ENCODE results near the gene ZSWIM3. TPM values are rescaled to one million over a fixed set of nuclear protein-coding genes. Genes with fewer than 3 reads are reported as not detected.

The ZSWIM3 gene
- total and polyA plus RNA-seq, 2 of the 13 experiments (the other 11 are each of a cell fraction or from before 2014, with no cell fraction given), result 5.2 to 5.8 TPM

- TF ChIP-seq TRAFD1 (CRISPR knock-in tag; IDR thresholded peaks at IDR 0.05; ENCODE audit: borderline replicate concordance) (no peak; the same call in 1 of the 2 replicates), ZNF790 (CRISPR knock-in tag; IDR thresholded peaks at IDR 0.05; ENCODE audit: borderline replicate concordance) (no peak), ZNF589 (CRISPR knock-in tag; conservative IDR thresholded peaks at IDR 0.05) (no peak; the same call in 1 of the 2 replicates), ARID4A (CRISPR knock-in tag; IDR thresholded peaks at IDR 0.05; ENCODE audit: borderline replicate concordance) (peak; percentile 49), YY1 (IDR thresholded peaks at IDR 0.05; ENCODE audit: insufficient read depth, insufficient replicate concordance, low read depth, low read length) (peak; percentile 80), CENPX (CRISPR knock-in tag; IDR thresholded peaks at IDR 0.05) (no peak), BRCA1 (CRISPR knock-in tag; IDR thresholded peaks at IDR 0.05) (peak; percentile 90; the same call in 1 of the 2 replicates), KMT2A (CRISPR knock-in tag; IDR thresholded peaks at IDR 0.05) (peak; percentile 81), KLF9 (CRISPR knock-in tag; IDR thresholded peaks at IDR 0.05; ENCODE audit: low read depth) (peak; percentile 87), ZNF788 (CRISPR knock-in tag; IDR thresholded peaks at IDR 0.05; ENCODE audit: borderline replicate concordance) (peak; percentile 60; the same call in 1 of the 2 replicates), ZNF337 (CRISPR knock-in tag; IDR thresholded peaks at IDR 0.05; ENCODE audit: borderline replicate concordance, low read depth) (no peak; the same call in 1 of the 2 replicates), ZNF652 (CRISPR knock-in tag; IDR thresholded peaks at IDR 0.05; ENCODE audit: borderline replicate concordance, low read depth) (0 out of 2 replicates have a peak, but pooled peaks have one; percentile 20)
- TF ChIP-seq, protein P1, sequence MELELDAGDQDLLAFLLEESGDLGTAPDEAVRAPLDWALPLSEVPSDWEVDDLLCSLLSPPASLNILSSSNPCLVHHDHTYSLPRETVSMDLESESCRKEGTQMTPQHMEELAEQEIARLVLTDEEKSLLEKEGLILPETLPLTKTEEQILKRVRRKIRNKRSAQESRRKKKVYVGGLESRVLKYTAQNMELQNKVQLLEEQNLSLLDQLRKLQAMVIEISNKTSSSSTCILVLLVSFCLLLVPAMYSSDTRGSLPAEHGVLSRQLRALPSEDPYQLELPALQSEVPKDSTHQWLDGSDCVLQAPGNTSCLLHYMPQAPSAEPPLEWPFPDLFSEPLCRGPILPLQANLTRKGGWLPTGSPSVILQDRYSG (CRISPR knock-in tag; IDR thresholded peaks at IDR 0.05), result no peak
- TF ChIP-seq, protein P2, sequence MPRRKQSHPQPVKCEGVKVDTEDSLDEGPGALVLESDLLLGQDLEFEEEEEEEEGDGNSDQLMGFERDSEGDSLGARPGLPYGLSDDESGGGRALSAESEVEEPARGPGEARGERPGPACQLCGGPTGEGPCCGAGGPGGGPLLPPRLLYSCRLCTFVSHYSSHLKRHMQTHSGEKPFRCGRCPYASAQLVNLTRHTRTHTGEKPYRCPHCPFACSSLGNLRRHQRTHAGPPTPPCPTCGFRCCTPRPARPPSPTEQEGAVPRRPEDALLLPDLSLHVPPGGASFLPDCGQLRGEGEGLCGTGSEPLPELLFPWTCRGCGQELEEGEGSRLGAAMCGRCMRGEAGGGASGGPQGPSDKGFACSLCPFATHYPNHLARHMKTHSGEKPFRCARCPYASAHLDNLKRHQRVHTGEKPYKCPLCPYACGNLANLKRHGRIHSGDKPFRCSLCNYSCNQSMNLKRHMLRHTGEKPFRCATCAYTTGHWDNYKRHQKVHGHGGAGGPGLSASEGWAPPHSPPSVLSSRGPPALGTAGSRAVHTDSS (CRISPR knock-in tag; conservative IDR thresholded peaks at IDR 0.05), result peak; percentile 93
- TF ChIP-seq, protein P3, sequence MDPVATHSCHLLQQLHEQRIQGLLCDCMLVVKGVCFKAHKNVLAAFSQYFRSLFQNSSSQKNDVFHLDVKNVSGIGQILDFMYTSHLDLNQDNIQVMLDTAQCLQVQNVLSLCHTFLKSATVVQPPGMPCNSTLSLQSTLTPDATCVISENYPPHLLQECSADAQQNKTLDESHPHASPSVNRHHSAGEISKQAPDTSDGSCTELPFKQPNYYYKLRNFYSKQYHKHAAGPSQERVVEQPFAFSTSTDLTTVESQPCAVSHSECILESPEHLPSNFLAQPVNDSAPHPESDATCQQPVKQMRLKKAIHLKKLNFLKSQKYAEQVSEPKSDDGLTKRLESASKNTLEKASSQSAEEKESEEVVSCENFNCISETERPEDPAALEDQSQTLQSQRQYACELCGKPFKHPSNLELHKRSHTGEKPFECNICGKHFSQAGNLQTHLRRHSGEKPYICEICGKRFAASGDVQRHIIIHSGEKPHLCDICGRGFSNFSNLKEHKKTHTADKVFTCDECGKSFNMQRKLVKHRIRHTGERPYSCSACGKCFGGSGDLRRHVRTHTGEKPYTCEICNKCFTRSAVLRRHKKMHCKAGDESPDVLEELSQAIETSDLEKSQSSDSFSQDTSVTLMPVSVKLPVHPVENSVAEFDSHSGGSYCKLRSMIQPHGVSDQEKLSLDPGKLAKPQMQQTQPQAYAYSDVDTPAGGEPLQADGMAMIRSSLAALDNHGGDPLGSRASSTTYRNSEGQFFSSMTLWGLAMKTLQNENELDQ (CRISPR knock-in tag; IDR thresholded peaks at IDR 0.05; ENCODE audit: borderline replicate concordance), result no peak
These were observed 32.9 kb downstream of the ZSWIM3 start (continued) for GRCh38 chr20:45890077-45890984.

Measured in HepG2 (cell line).